AG08396 (cell line): Measurements from ENCODE around the gene PDIA5.

ENCODE experiments used
- DNase-seq: peaks from one replicate; pipeline ENCODE4 v3.0.0; 2012; ENCODE audit warnings: low spot score, mixed read lengths

The PDIA5 gene

GRCh38 chr3:123119802-123120201 lies 53.0 kb downstream of the PDIA5 start:
- no peak for DNase-seq

GRCh38 chr3:123120573-123120972 lies 53.7 kb downstream of the PDIA5 start:
- DNase-seq: no peak

GRCh38 chr3:123122057-123122456 lies 55.2 kb downstream of the PDIA5 start:
- DNase-seq: no peak

GRCh38 chr3:123122525-123123315 lies 55.9 kb downstream of the PDIA5 start:
- no peak for DNase-seq

- DNase-seq: no peak
These were observed 57.1 kb downstream of the PDIA5 start for GRCh38 chr3:123123716-123124616.

- DNase-seq: no peak
These were observed 58.1 kb downstream of the PDIA5 start for GRCh38 chr3:123124971-123125370.

GRCh38 chr3:123126031-123126430 lies 59.2 kb downstream of the PDIA5 start:
- DNase-seq: no peak

GRCh38 chr3:123126653-123127052 lies 59.8 kb downstream of the PDIA5 start:
- no peak for DNase-seq

GRCh38 chr3:123129092-123129491 lies 62.3 kb downstream of the PDIA5 start:
- no peak for DNase-seq

GRCh38 chr3:123129532-123129931 lies 62.7 kb downstream of the PDIA5 start:
- no peak for DNase-seq

- no peak for DNase-seq
These were observed 63.4 kb downstream of the PDIA5 start for GRCh38 chr3:123130079-123130750.

- no peak for DNase-seq
These were observed 67.8 kb downstream of the PDIA5 start for GRCh38 chr3:123134671-123135070.

GRCh38 chr3:123137001-123137400 lies 70.2 kb downstream of the PDIA5 start:
- no peak for DNase-seq

GRCh38 chr3:123138839-123139444 lies 72.1 kb downstream of the PDIA5 start:
- DNase-seq: no peak

GRCh38 chr3:123139522-123139921 lies 72.7 kb downstream of the PDIA5 start:
- DNase-seq: no peak

- DNase-seq: no peak
These were observed 73.7 kb downstream of the PDIA5 start for GRCh38 chr3:123140550-123140949.

- no peak for DNase-seq
These were observed 74.5 kb downstream of the PDIA5 start for GRCh38 chr3:123141276-123141675.

GRCh38 chr3:123143669-123144411 lies 77.0 kb downstream of the PDIA5 start:
- peak; percentile 32 for DNase-seq

- DNase-seq: no peak
These were observed 81.1 kb downstream of the PDIA5 start for GRCh38 chr3:123147754-123148535.

- no peak for DNase-seq
These were observed 81.9 kb downstream of the PDIA5 start for GRCh38 chr3:123148772-123149171.

- no peak for DNase-seq
These were observed 82.7 kb downstream of the PDIA5 start for GRCh38 chr3:123149525-123149924.
